Glutamatergic neuron (in vitro differentiated cells): ENCODE results near the gene LINC00237. TPM values are rescaled to one million over a fixed set of nuclear protein-coding genes. Genes with fewer than 3 reads are reported as not detected.

Experiments
- DNase-seq: peaks from one replicate; pipeline ENCODE4 v3.0.0; 2022
- H3K27ac Mint-ChIP-seq: one replicate; pipeline ENCODE4 v1.8.0; 2020; ENCODE audit warnings: mild to moderate bottlenecking, mixed read lengths, inconsistent platforms; ENCODE audit not compliant: unreplicated experiment
- H3K27me3 Mint-ChIP-seq: one replicate; pipeline ENCODE4 v1.8.0; 2020; ENCODE audit warnings: mild to moderate bottlenecking, moderate library complexity, mixed read lengths, inconsistent platforms; ENCODE audit not compliant: unreplicated experiment
- H3K36me3 Mint-ChIP-seq: one replicate; pipeline ENCODE4 v1.8.0; 2020; ENCODE audit warnings: mild to moderate bottlenecking, mixed read lengths, inconsistent platforms; ENCODE audit not compliant: unreplicated experiment
- H3K4me1 Mint-ChIP-seq: one replicate; pipeline ENCODE4 v1.8.0; 2020; ENCODE audit warnings: mild to moderate bottlenecking, low read depth, mixed read lengths, inconsistent platforms; ENCODE audit not compliant: unreplicated experiment
- H3K4me3 Mint-ChIP-seq: one replicate; pipeline ENCODE4 v1.8.0; 2020; ENCODE audit warnings: mild to moderate bottlenecking, mixed read lengths, inconsistent platforms; ENCODE audit not compliant: unreplicated experiment
- H3K9me3 Mint-ChIP-seq: one replicate; pipeline ENCODE4 v1.8.0; 2020; ENCODE audit warnings: mild to moderate bottlenecking, moderate library complexity, mixed read lengths, inconsistent platforms; ENCODE audit not compliant: unreplicated experiment
- CTCF ChIP-seq: fragments of 200-600 bp; sonication (generic); IDR thresholded peaks from one replicate; pipeline ENCODE4 v1.5.0; 2021; ENCODE audit not compliant: partially characterized antibody, unreplicated experiment
- total RNA-seq: library from RNA; stranded (reverse); fragmentation: NEBNext Ultra II Directional; extraction: Animal tissue kit (Norgen Biotek cat#: 25700); gene quantifications from one replicate; pipeline ENCODE4 v1.2.1, GENCODE V29; 2021; ENCODE audit not compliant: unreplicated experiment

LINC00237 gene
- total RNA-seq, 1 donor from 2014 or later, result not detected

DNA sequence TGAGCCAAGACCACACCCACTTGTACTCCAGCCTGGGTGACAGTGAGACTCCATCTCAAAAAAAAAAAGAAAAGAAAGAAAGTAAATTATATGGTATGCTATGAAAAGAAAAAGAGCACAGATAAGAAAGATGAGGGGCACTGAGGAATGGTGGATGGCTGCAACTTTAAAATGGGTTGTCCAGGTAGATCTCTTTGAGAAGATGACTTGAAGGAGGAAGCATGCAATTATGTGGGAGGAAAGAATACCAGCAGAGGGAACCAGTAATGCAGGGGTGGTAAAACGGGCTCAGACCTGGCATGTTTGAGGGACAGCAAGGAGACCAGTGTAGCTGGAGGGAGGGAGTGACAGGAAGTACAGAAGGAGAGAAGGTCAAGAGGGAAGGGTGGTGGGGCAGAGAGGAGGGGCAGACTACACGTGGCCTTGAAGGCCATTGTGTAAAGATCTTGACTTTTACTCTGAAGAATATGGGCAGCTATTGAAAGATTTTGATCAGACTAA lies 22.3 kb downstream of the LINC00237 start:
- Mint-ChIP-seq H3K27me3 (peaks cover 2% of the 10 kb centered on the region), H3K4me1 (no peaks in the 10 kb centered on the region), H3K27ac (no peak overlapping the region), H3K36me3 (no peaks in the 10 kb centered on the region), H3K4me3 (no peak overlapping the region), H3K9me3 (no peaks in the 10 kb centered on the region)
- no peak for TF ChIP-seq CTCF
- no peak for DNase-seq

- no peaks in the 10 kb centered on the region for H3K4me1 Mint-ChIP-seq
- no peak overlapping the region for H3K27ac Mint-ChIP-seq
- no peak for TF ChIP-seq CTCF
- no peak overlapping the region for H3K4me3 Mint-ChIP-seq
- DNase-seq, result no peak
- H3K36me3 Mint-ChIP-seq, result no peaks in the 10 kb centered on the region
- H3K27me3 Mint-ChIP-seq, result peaks cover 2% of the 10 kb centered on the region
- no peaks in the 10 kb centered on the region for H3K9me3 Mint-ChIP-seq
Measured at GRCh38 chr20:21082584-21082983, 23.6 kb downstream of the LINC00237 start.

DNA sequence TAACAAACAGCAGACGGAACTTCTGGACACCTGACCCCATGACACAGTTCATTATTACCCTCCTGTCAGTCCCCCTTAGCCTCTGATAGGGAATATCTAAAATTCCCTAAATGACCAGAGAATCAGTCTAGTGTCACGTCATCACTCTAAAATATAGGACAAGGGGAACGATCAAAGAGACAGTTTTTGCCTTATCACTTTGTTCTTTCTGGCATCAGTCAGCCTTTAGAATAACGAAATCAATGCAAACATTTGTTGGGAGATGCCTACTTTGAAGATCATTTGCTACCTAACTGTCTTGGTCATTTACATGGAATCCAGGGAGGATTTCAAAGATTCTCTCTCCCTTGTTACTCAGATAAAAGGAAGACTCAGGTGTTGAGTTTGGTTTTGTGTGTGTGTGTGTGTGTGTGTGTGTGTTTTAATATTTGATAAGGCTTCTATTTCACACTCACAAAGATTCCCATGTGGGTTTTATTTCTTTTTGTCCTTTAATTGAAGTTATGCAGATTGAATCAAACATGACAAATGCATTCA lies 28.3 kb downstream of the LINC00237 start:
- Mint-ChIP-seq H3K9me3 (no peaks in the 10 kb centered on the region), H3K36me3 (no peaks in the 10 kb centered on the region), H3K27me3 (no peaks in the 10 kb centered on the region), H3K4me1 (no peaks in the 10 kb centered on the region), H3K27ac (no peak overlapping the region), H3K4me3 (no peak overlapping the region)
- TF ChIP-seq CTCF, result no peak
- no peak for DNase-seq

DNA sequence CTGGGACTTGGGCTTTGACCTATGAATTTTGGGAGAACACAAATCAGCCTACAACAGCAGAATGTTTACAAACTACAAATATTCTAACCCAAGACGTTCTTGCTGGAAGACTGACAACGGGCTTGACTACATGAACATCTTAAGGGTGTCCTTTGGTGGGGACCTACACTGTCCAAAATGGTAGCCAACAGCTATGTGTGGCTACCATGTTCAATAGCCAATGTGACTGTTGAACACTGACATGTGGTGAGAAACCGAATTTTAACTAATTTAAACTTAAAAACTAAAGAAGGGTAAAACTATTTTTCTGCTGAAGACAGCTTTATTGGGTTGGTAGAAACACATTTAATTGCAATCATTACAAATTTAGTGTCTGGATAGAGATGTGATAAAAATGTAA lies 30.1 kb downstream of the LINC00237 start:
- H3K27me3 Mint-ChIP-seq, result no peaks in the 10 kb centered on the region
- H3K27ac Mint-ChIP-seq, result no peak overlapping the region
- H3K4me3 Mint-ChIP-seq, result no peak overlapping the region
- H3K4me1 Mint-ChIP-seq, result no peaks in the 10 kb centered on the region
- no peaks in the 10 kb centered on the region for H3K36me3 Mint-ChIP-seq
- no peak for TF ChIP-seq CTCF
- H3K9me3 Mint-ChIP-seq, result no peaks in the 10 kb centered on the region
- DNase-seq, result no peak

DNA sequence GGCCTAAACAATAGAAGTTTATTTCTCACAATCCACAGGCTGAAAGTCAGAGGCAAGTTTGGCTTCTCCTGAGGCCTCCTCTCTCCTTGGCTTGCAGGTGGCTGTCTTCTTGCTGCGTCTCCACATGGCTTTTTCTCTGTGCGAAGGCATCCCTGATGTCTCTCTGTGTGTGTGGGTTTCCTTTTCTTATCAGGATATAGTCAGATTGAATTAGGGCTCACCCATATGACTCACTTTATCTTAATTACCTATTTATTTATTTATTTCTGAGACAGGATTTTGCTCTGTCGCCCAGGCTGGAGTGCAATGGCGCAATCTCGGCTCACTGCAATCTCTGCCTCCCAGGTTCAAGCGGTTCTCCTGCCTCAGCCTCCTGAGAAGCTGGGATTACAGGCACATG lies 30.7 kb downstream of the LINC00237 start:
- H3K4me3 Mint-ChIP-seq, result no peak overlapping the region
- no peak for DNase-seq
- no peaks in the 10 kb centered on the region for H3K4me1 Mint-ChIP-seq
- TF ChIP-seq CTCF, result no peak
- H3K27ac Mint-ChIP-seq, result no peak overlapping the region
- H3K27me3 Mint-ChIP-seq, result no peaks in the 10 kb centered on the region
- H3K9me3 Mint-ChIP-seq, result no peaks in the 10 kb centered on the region
- H3K36me3 Mint-ChIP-seq, result no peaks in the 10 kb centered on the region
